Measurements from ENCODE around the gene APOC1. TPM values are rescaled to one million over a fixed set of nuclear protein-coding genes. Genes with fewer than 3 reads are reported as not detected.
A peak's percentile ranks its signal among the peaks of the same experiment; 100 is the strongest.
"Not testable (repeated sequence)": the region's sequence is repeated elsewhere in the genome, so short reads cannot be mapped to it uniquely, and the experiment has no call there.

Gene APOC1
- polyA plus RNA-seq: under 1 TPM in 1 of 3 donors, not detected in 2; 0.47 TPM

DNA sequence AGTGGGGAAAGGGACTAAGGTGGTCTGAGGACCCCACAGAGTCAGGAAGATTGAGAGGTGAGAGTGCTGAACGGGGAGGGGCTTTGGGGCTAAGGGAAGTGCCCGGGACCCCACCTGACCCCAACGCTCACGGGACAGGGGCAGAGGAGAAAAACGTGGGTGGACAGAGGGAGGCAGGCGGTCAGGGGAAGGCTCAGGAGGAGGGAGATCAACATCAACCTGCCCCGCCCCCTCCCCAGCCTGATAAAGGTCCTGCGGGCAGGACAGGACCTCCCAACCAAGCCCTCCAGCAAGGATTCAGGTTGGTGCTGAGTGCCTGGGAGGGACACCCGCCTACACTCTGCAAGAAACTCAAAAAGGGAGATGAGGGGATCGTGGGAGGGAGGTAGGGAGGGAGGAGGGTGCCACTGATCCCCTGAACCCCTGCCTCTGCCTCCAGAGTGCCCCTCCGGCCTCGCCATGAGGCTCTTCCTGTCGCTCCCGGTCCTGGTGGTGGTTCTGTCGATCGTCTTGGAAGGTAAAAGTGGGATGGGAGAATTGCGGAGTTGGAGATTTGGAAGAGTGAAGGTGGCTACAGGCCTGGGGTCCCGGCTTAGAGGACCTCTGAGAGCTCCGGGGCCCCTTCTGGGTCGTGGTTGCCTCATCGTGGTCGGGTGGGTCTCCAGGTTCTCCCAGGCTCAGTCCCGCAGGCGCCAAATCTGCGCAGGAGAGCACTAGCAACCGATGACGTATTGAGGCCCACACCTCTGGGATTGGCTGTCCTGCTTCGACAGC, at the start of gene APOC1:
APOC1 (plus strand) TSS at position 176 of the 774 bp plus-strand sequence; CDS start at position 460, 284 bp downstream.
- H3K36me3 Mint-ChIP-seq, H3K9me3 Mint-ChIP-seq, H3K4me1 Mint-ChIP-seq: not testable (repeated sequence)
- peaks cover 5 to 20% (median 15%) of the 10 kb centered on the region in 3 donors for H3K27me3 Mint-ChIP-seq (ENCODE audit: low read depth in 3 of 3)
- peak within 1 kb of the TSS; percentile 79 to 89 (median 84) for H3K4me3 Mint-ChIP-seq
- peak within 1 kb of the TSS in 3 of 6 donors; percentile 49 to 82 (median 73) for H3K27ac Mint-ChIP-seq
- peak; percentile 68 to 73 (median 73) for DNase-seq

- H3K4me1 Mint-ChIP-seq: peaks cover 0 to 5% of the 10 kb centered on the region in 2 donors
- DNase-seq: no peak
- no peaks in the 10 kb centered on the region for H3K36me3 Mint-ChIP-seq
- H3K27me3 Mint-ChIP-seq (ENCODE audit: low read depth in 3 of 3): peaks cover 2 to 14% (median 2%) of the 10 kb centered on the region in 3 donors
- no peak overlapping the region for H3K27ac Mint-ChIP-seq
- no peak overlapping the region for H3K4me3 Mint-ChIP-seq
- no peaks in the 10 kb centered on the region for H3K9me3 Mint-ChIP-seq
Observed at GRCh38 chr19:44865196-44865767, 49.1 kb upstream of the APOC1 start.

GRCh38 chr19:44866664-44867063, 47.7 kb upstream of the APOC1 start:
- H3K36me3 Mint-ChIP-seq: no peaks in the 10 kb centered on the region
- H3K4me1 Mint-ChIP-seq: peaks cover 0 to 5% of the 10 kb centered on the region in 2 donors
- H3K9me3 Mint-ChIP-seq: no peaks in the 10 kb centered on the region
- no peak overlapping the region for H3K27ac Mint-ChIP-seq
- no peak overlapping the region for H3K4me3 Mint-ChIP-seq
- DNase-seq: no peak
- H3K27me3 Mint-ChIP-seq (ENCODE audit: low read depth in 3 of 3): peaks cover under 1 to 6% (median 2%) of the 10 kb centered on the region in 3 donors

DNA sequence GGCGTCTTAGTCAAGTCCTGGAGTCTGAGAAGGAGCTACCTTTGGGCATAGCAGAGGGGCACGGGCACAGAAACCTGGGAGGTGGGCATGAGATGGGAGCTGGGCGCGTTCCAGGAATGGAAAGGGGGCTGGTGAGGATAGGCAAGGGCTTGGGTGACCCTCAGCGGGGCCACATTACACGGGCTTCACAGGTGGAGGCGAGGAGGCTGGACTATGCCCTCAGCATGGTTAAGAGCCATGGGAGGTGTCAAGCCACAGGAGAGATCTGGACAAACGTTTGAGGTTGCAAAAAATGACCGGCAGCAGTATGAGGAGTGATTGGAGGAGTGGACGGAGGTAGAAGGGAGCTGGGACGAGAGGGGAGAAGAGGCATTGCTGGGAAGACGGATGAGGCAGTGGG, 46.8 kb upstream of the APOC1 start:
- no peak for DNase-seq
- Mint-ChIP-seq H3K36me3 (no peaks in the 10 kb centered on the region), H3K4me3 (no peak overlapping the region), H3K4me1 (peaks cover 0 to 5% of the 10 kb centered on the region in 2 donors), H3K27me3 (ENCODE audit: low read depth in 3 of 3) (peaks cover 0 to 3% (median 0%) of the 10 kb centered on the region in 3 donors), H3K27ac (no peak overlapping the region), H3K9me3 (no peaks in the 10 kb centered on the region)

GRCh38 chr19:44869733-44870470, 44.5 kb upstream of the APOC1 start:
- no peak for DNase-seq
- peaks cover 0 to 5% of the 10 kb centered on the region in 2 donors for H3K4me1 Mint-ChIP-seq
- H3K27ac Mint-ChIP-seq: no peak overlapping the region
- no peaks in the 10 kb centered on the region for H3K36me3 Mint-ChIP-seq
- no peak overlapping the region for H3K4me3 Mint-ChIP-seq
- peaks cover 0 to 3% (median 0%) of the 10 kb centered on the region in 3 donors for H3K27me3 Mint-ChIP-seq (ENCODE audit: low read depth in 3 of 3)
- H3K9me3 Mint-ChIP-seq: no peaks in the 10 kb centered on the region

DNA sequence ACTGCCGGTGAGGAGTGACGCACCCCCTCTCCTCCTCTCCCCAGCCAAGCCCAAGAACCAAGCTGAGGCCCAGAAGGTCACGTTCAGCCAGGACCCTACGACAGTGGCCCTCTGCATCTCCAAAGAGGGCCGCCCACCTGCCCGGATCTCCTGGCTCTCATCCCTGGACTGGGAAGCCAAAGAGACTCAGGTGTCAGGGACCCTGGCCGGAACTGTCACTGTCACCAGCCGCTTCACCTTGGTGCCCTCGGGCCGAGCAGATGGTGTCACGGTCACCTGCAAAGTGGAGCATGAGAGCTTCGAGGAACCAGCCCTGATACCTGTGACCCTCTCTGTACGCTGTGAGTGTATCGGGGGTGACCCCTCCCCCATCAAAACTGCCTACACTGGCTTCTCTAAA, 42.6 kb upstream of the APOC1 start:
- Mint-ChIP-seq H3K4me1 (no peaks in the 10 kb centered on the region), H3K27me3 (ENCODE audit: low read depth in 3 of 3) (peaks cover 0 to 2% (median 0%) of the 10 kb centered on the region in 3 donors), H3K36me3 (no peaks in the 10 kb centered on the region), H3K27ac (no peak overlapping the region), H3K4me3 (no peak overlapping the region), H3K9me3 (no peaks in the 10 kb centered on the region)
- no peak for DNase-seq

GRCh38 chr19:44872661-44873060, 41.7 kb upstream of the APOC1 start:
- H3K27ac Mint-ChIP-seq: peak overlapping the region in 1 of 6 donors; percentile 33
- H3K4me1 Mint-ChIP-seq: no peaks in the 10 kb centered on the region
- peaks cover 0 to 2% (median 0%) of the 10 kb centered on the region in 3 donors for H3K27me3 Mint-ChIP-seq (ENCODE audit: low read depth in 3 of 3)
- no peaks in the 10 kb centered on the region for H3K9me3 Mint-ChIP-seq
- H3K4me3 Mint-ChIP-seq: no peak overlapping the region
- H3K36me3 Mint-ChIP-seq: no peaks in the 10 kb centered on the region
- no peak for DNase-seq

GRCh38 chr19:44874317-44874716, 40.1 kb upstream of the APOC1 start:
- H3K27me3 Mint-ChIP-seq (ENCODE audit: low read depth in 3 of 3): peaks cover 0 to 2% (median 0%) of the 10 kb centered on the region in 3 donors
- no peaks in the 10 kb centered on the region for H3K36me3 Mint-ChIP-seq

DNA sequence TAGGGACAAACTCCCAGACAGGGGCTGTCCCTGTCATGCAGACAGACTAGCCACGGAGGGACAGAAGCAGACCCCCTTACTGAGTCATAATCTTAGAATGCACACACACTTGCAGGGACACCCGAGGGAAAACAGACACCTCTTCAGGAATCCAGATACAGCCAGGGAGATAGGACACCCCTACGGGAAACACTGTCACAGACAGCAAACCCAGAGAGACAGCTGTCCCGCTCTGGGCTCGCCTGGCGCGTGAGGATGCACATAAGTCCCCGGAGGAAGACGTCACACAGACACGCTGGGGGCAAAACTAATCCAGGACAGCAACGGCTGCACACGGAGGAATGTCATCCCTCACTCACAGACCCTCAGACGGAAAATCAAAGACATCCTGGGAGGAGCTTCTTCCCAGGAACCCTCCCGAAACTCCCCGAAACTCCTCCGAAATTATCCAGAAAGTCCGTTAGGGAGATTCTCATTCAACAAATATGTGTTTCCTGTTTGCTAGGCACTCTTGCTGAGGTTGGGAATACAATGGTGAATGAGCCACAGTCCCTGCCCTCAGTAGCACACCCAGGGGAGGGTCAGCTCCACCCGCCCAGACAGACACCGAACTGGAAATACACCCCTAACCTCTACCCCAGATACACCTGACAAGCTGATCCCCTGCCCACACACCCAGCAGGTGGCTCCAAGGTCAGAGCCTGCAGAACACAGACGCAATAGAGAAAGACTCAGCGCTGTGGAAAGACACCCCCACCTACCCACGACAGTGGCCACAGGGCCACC, 38.5 kb upstream of the APOC1 start:
- H3K36me3 Mint-ChIP-seq: no peaks in the 10 kb centered on the region
- no peak overlapping the region for H3K4me3 Mint-ChIP-seq
- no peaks in the 10 kb centered on the region for H3K4me1 Mint-ChIP-seq
- DNase-seq: no peak
- H3K27me3 Mint-ChIP-seq (ENCODE audit: low read depth in 3 of 3): peaks cover 0 to 2% (median 0%) of the 10 kb centered on the region in 3 donors
- no peaks in the 10 kb centered on the region for H3K9me3 Mint-ChIP-seq
- no peak overlapping the region for H3K27ac Mint-ChIP-seq

More at GRCh38 chr19:44874317-44874716, 40.1 kb upstream of the APOC1 start:
- Mint-ChIP-seq H3K9me3 (no peaks in the 10 kb centered on the region), H3K4me1 (no peaks in the 10 kb centered on the region), H3K4me3 (no peak overlapping the region), H3K27ac (no peak overlapping the region)
- DNase-seq: no peak

GRCh38 chr19:44876930-44877535, 37.4 kb upstream of the APOC1 start:
- no peak overlapping the region for H3K4me3 Mint-ChIP-seq
- H3K27me3 Mint-ChIP-seq (ENCODE audit: low read depth in 3 of 3): peaks cover 0 to 2% (median 2%) of the 10 kb centered on the region in 3 donors
- DNase-seq: no peak
- no peaks in the 10 kb centered on the region for H3K9me3 Mint-ChIP-seq
- no peaks in the 10 kb centered on the region for H3K36me3 Mint-ChIP-seq
- H3K4me1 Mint-ChIP-seq: no peaks in the 10 kb centered on the region
- no peak overlapping the region for H3K27ac Mint-ChIP-seq

DNA sequence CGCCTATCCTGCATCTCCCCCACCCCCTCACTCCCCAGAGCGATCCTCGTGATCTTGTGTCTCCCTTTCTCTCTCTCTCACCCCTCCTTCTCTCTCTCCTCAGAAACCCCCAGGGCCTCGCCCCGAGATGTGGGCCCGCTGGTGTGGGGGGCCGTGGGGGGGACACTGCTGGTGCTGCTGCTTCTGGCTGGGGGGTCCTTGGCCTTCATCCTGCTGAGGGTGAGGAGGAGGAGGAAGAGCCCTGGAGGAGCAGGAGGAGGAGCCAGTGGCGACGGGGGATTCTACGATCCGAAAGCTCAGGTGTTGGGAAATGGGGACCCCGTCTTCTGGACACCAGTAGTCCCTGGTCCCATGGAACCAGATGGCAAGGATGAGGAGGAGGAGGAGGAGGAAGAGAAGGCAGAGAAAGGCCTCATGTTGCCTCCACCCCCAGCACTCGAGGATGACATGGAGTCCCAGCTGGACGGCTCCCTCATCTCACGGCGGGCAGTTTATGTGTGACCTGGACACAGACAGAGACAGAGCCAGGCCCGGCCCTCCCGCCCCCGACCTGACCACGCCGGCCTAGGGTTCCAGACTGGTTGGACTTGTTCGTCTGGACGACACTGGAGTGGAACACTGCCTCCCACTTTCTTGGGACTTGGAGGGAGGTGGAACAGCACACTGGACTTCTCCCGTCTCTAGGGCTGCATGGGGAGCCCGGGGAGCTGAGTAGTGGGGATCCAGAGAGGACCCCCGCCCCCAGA, 36.1 kb upstream of the APOC1 start:
- H3K27me3 Mint-ChIP-seq (ENCODE audit: low read depth in 3 of 3): peaks cover 0 to 2% (median 2%) of the 10 kb centered on the region in 3 donors
- no peaks in the 10 kb centered on the region for H3K9me3 Mint-ChIP-seq
- DNase-seq: no peak
- H3K36me3 Mint-ChIP-seq: no peaks in the 10 kb centered on the region
- H3K4me1 Mint-ChIP-seq: no peaks in the 10 kb centered on the region
- H3K27ac Mint-ChIP-seq: no peak overlapping the region
- H3K4me3 Mint-ChIP-seq: no peak overlapping the region

- H3K36me3 Mint-ChIP-seq: no peaks in the 10 kb centered on the region
- H3K4me3 Mint-ChIP-seq: no peak overlapping the region
- H3K27ac Mint-ChIP-seq: no peak overlapping the region
- peaks cover 0 to 3% (median 2%) of the 10 kb centered on the region in 3 donors for H3K27me3 Mint-ChIP-seq (ENCODE audit: low read depth in 3 of 3)
- no peaks in the 10 kb centered on the region for H3K4me1 Mint-ChIP-seq
- H3K9me3 Mint-ChIP-seq: no peaks in the 10 kb centered on the region
- DNase-seq: no peak
Observed at GRCh38 chr19:44879309-44880065, 34.9 kb upstream of the APOC1 start.
